H9 (cell line): ENCODE data around the gene FBXO10. TPM values are rescaled to one million over a fixed set of nuclear protein-coding genes. Genes with fewer than 3 reads are reported as not detected.

ENCODE experiments used
- DNase-seq: peaks from one replicate; pipeline ENCODE4 v3.0.0-alpha.2; 2017
- H2AFZ ChIP-seq: one replicate; pipeline ENCODE4 v1.6.1; 2013; ENCODE audit warnings: mild to moderate bottlenecking, low read length, control low read depth, moderate library complexity
- H2AK5ac ChIP-seq: 2 replicates; pipeline ENCODE4 v1.6.1; 2013; ENCODE audit warnings: low read length, control low read depth, mixed read lengths; ENCODE audit not compliant: insufficient read length
- H2BK120ac ChIP-seq: one replicate; pipeline ENCODE4 v1.6.1; 2013; ENCODE audit warnings: low read depth, mild to moderate bottlenecking, low read length, control low read depth, inconsistent platforms; ENCODE audit not compliant: poor library complexity, severe bottlenecking
- H2BK12ac ChIP-seq: 2 replicates; pipeline ENCODE4 v1.6.1; 2013; ENCODE audit warnings: low read length, control low read depth, mixed read lengths, low read depth; ENCODE audit not compliant: insufficient read length
- H2BK15ac ChIP-seq: 2 replicates; pipeline ENCODE4 v1.6.1; 2013; ENCODE audit warnings: low read depth, low read length, control low read depth
- H2BK20ac ChIP-seq: one replicate; pipeline ENCODE4 v1.6.1; 2013; ENCODE audit warnings: low read depth, mild to moderate bottlenecking, low read length, control low read depth, inconsistent platforms; ENCODE audit not compliant: poor library complexity, severe bottlenecking
- H2BK5ac ChIP-seq: 2 replicates; pipeline ENCODE4 v1.6.1; 2013; ENCODE audit warnings: low read length, control low read depth, mixed read lengths; ENCODE audit not compliant: insufficient read length
- H3K14ac ChIP-seq: 2 replicates; pipeline ENCODE4 v1.6.1; 2013; ENCODE audit warnings: low read length, control low read depth; ENCODE audit not compliant: insufficient read depth
- H3K18ac ChIP-seq: 2 replicates; pipeline ENCODE4 v1.6.1; 2013; ENCODE audit warnings: low read depth, mild to moderate bottlenecking, mixed read lengths, low read length, control low read depth; ENCODE audit not compliant: insufficient read length
- H3K23ac ChIP-seq: 2 replicates; pipeline ENCODE4 v1.6.1; 2013; ENCODE audit warnings: low read length, control low read depth, mixed read lengths, low read depth; ENCODE audit not compliant: insufficient read length
- H3K23me2 ChIP-seq: 2 replicates; pipeline ENCODE4 v1.6.1; 2013; ENCODE audit warnings: low read depth, mild to moderate bottlenecking, mixed read lengths, low read length, control low read depth; ENCODE audit not compliant: insufficient read length, poor library complexity, severe bottlenecking
- H3K27ac ChIP-seq: 2 replicates; pipeline ENCODE4 v1.5.1; 2013; ENCODE audit warnings: low read length, control low read depth, mixed read lengths, low read depth; ENCODE audit not compliant: insufficient read length
- H3K27me3 ChIP-seq: 2 replicates; pipeline ENCODE4 v1.6.1; 2013; ENCODE audit warnings: low read length, control low read depth, inconsistent platforms; ENCODE audit not compliant: insufficient read depth
- H3K4ac ChIP-seq: 2 replicates; pipeline ENCODE4 v1.6.1; 2013; ENCODE audit warnings: low read depth, mild to moderate bottlenecking, control low read depth, inconsistent platforms, low read length, moderate library complexity
- H3K4me1 ChIP-seq: 2 replicates; pipeline ENCODE4 v1.6.1; 2013; ENCODE audit warnings: low read length, control low read depth, inconsistent platforms; ENCODE audit not compliant: insufficient read depth
- H3K4me2 ChIP-seq: 2 replicates; pipeline ENCODE4 v1.6.1; 2013; ENCODE audit warnings: low read length, control low read depth, mixed read lengths; ENCODE audit not compliant: insufficient read length, insufficient read depth
- H3K56ac ChIP-seq: 2 replicates; pipeline ENCODE4 v1.6.1; 2013; ENCODE audit warnings: low read depth, mild to moderate bottlenecking, mixed read lengths, low read length, control low read depth; ENCODE audit not compliant: insufficient read length
- H3K79me1 ChIP-seq: 2 replicates; pipeline ENCODE4 v1.6.1; 2013; ENCODE audit warnings: low read depth, mild to moderate bottlenecking, moderate library complexity, low read length, control low read depth, inconsistent platforms; ENCODE audit not compliant: insufficient read depth, poor library complexity, severe bottlenecking
- H3K79me2 ChIP-seq: 2 replicates; pipeline ENCODE4 v1.6.1; 2013; ENCODE audit warnings: low read length, control low read depth, inconsistent platforms; ENCODE audit not compliant: insufficient read depth
- H3K9ac ChIP-seq: 2 replicates; pipeline ENCODE4 v1.6.1; 2013; ENCODE audit warnings: low read length, control low read depth, mixed read lengths; ENCODE audit not compliant: insufficient read length; ENCODE audit errors: extremely low read depth
- H3K9me3 ChIP-seq: one replicate; pipeline ENCODE4 v1.6.1; 2013; ENCODE audit warnings: low read depth, low read length, inconsistent platforms; ENCODE audit not compliant: control insufficient read depth
- H3T11ph ChIP-seq: one replicate; pipeline ENCODE4 v1.6.1; 2013; ENCODE audit warnings: mild to moderate bottlenecking, low read length, control low read depth, inconsistent platforms
- H4K20me1 ChIP-seq: one replicate; pipeline ENCODE4 v1.6.1; 2013; ENCODE audit not compliant: control insufficient read depth, insufficient read length, insufficient read depth
- H4K5ac ChIP-seq: 2 replicates; pipeline ENCODE4 v1.6.1; 2013; ENCODE audit warnings: low read depth, mild to moderate bottlenecking, mixed read lengths, low read length, control low read depth; ENCODE audit not compliant: insufficient read length
- H4K8ac ChIP-seq: replicated peaks from 2 replicates; pipeline ENCODE4 v1.6.1; 2013; ENCODE audit warnings: low read length, control low read depth, mixed read lengths, low read depth; ENCODE audit not compliant: insufficient read length
- H4K91ac ChIP-seq: 2 replicates; pipeline ENCODE4 v1.6.1; 2013; ENCODE audit warnings: low read depth, mild to moderate bottlenecking, moderate library complexity, mixed read lengths, low read length, control low read depth; ENCODE audit not compliant: insufficient read length
- H3K27ac Mint-ChIP-seq, 3 experiments: 2 replicates in 2 of 3; 3 replicates in 1 of 3; pipeline ENCODE4 v1.8.0; 2020 to 2021; ENCODE audit warnings: mixed read lengths in 3 of 3, mild to moderate bottlenecking in 1 of 3, moderate library complexity in 1 of 3
- H3K27me3 Mint-ChIP-seq: 2 replicates; pipeline ENCODE4 v1.8.0; 2021; ENCODE audit warnings: low read depth, mild to moderate bottlenecking, moderate library complexity, mixed read lengths
- H3K36me3 Mint-ChIP-seq, 3 experiments: 2 replicates in 2 of 3; 3 replicates in 1 of 3; pipeline ENCODE4 v1.8.0; 2020 to 2021; ENCODE audit warnings: low read depth in 3 of 3, mixed read lengths in 3 of 3; ENCODE audit not compliant: insufficient read depth in 1 of 3
- H3K4me1 Mint-ChIP-seq, 2 experiments: 2 replicates each; pipeline ENCODE4 v1.8.0; 2020; ENCODE audit warnings: mixed read lengths in 2 of 2
- H3K4me3 Mint-ChIP-seq, 2 experiments: 2 replicates in 1 of 2; 3 replicates in 1 of 2; pipeline ENCODE4 v1.8.0; 2020 to 2021; ENCODE audit warnings: mild to moderate bottlenecking in 2 of 2, mixed read lengths in 2 of 2, moderate library complexity in 1 of 2
- H3K9me3 Mint-ChIP-seq, 2 experiments: 2 replicates in 1 of 2; 3 replicates in 1 of 2; pipeline ENCODE4 v1.8.0; 2020; ENCODE audit warnings: mild to moderate bottlenecking in 2 of 2, mixed read lengths in 2 of 2, moderate library complexity in 1 of 2
- WGBS: extraction: QIAGEN DNeasy Blood & Tissue Kit; methylation state at CpG from one replicate; pipeline ENCODE4 v1.1.7; 2013; ENCODE audit warnings: missing lambda C conversion rate, low lambda C conversion rate, mixed read lengths; ENCODE audit not compliant: insufficient read length; ENCODE audit errors: extremely low coverage; 5-methylcytosine and 5-hydroxymethylcytosine counted together
- total RNA-seq: library from RNA; stranded (reverse); gene quantifications from 2 replicates; pipeline ENCODE4 v1.2.1, GENCODE V29; 2021
- TF ChIP-seq, protein P1 (sequence below): fragments of 200-600 bp; sonication (generic); conservative IDR thresholded peaks from 3 replicates; pipeline ENCODE4 v1.8.0; 2021; ENCODE audit warnings: antibody characterized with exemption, mild to moderate bottlenecking

The FBXO10 gene
- total RNA-seq, 1 experiment from 2014 or later = 16.8 TPM

DNA sequence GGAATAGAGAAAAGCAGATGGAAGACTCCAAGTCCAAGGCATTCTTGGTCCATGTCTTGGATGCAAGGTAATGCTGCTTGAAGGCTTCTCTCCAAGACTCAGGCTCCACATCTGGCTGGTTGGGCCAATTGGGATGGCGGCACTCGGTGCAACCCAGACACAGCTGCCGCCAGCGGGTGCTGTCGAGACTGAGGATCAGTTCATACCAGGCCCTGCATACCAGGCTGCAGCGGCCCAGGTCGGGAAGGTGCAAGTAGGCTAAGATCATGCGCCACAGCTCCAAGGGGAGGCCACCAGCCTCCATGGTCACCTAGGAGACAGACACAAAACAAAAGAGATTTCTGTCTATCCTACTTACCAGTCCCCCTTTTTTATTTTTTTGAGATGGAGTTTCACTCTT, 34.7 kb downstream of the FBXO10 start:
- no peaks in the 10 kb centered on the region for H3K27me3 ChIP-seq
- H3K36me3 Mint-ChIP-seq = peaks cover 14 to 45% (median 38%) of the 10 kb centered on the region in 3 experiments; a peak in 6 of 7 replicates
- H3K4me2 ChIP-seq = no peak overlapping the region
- no peak overlapping the region for H3K4me3 Mint-ChIP-seq
- H3K23ac ChIP-seq = no peak overlapping the region
- no peak overlapping the region for H4K91ac ChIP-seq
- no peak overlapping the region for H3K9ac ChIP-seq
- no peak overlapping the region for H2BK20ac ChIP-seq
- no peaks in the 10 kb centered on the region for H3K9me3 Mint-ChIP-seq
- no peak overlapping the region for H4K8ac ChIP-seq
- no peak overlapping the region for H3K18ac ChIP-seq
- no CpG with 5 or more reads among the region's 8 CpGs for WGBS
- no peaks in the 10 kb centered on the region for H3K27me3 Mint-ChIP-seq
- no peaks in the 10 kb centered on the region for H3K79me2 ChIP-seq
- no peak overlapping the region for H2AK5ac ChIP-seq
- TF ChIP-seq, protein P1, sequence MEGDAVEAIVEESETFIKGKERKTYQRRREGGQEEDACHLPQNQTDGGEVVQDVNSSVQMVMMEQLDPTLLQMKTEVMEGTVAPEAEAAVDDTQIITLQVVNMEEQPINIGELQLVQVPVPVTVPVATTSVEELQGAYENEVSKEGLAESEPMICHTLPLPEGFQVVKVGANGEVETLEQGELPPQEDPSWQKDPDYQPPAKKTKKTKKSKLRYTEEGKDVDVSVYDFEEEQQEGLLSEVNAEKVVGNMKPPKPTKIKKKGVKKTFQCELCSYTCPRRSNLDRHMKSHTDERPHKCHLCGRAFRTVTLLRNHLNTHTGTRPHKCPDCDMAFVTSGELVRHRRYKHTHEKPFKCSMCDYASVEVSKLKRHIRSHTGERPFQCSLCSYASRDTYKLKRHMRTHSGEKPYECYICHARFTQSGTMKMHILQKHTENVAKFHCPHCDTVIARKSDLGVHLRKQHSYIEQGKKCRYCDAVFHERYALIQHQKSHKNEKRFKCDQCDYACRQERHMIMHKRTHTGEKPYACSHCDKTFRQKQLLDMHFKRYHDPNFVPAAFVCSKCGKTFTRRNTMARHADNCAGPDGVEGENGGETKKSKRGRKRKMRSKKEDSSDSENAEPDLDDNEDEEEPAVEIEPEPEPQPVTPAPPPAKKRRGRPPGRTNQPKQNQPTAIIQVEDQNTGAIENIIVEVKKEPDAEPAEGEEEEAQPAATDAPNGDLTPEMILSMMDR = no peak
- no peak overlapping the region for H3K27ac Mint-ChIP-seq
- no peak overlapping the region for H3K14ac ChIP-seq
- H2AFZ ChIP-seq = no peak overlapping the region
- H3K9me3 ChIP-seq = no peaks in the 10 kb centered on the region
- H3K79me1 ChIP-seq = no peaks in the 10 kb centered on the region
- no peaks in the 10 kb centered on the region for H3K4me1 Mint-ChIP-seq
- H3K56ac ChIP-seq = no peak overlapping the region
- no peaks in the 10 kb centered on the region for H4K20me1 ChIP-seq
- H2BK15ac ChIP-seq = no peak overlapping the region
- H3K23me2 ChIP-seq = no peaks in the 10 kb centered on the region
- H3K27ac ChIP-seq = no peak overlapping the region
- no peak overlapping the region for H4K5ac ChIP-seq
- H2BK12ac ChIP-seq = no peak overlapping the region
- no peak overlapping the region for H3K4ac ChIP-seq
- no peak overlapping the region for H3T11ph ChIP-seq
- no peak for DNase-seq
- H2BK5ac ChIP-seq = no peak overlapping the region
- H2BK120ac ChIP-seq = no peak overlapping the region
- H3K4me1 ChIP-seq = no peaks in the 10 kb centered on the region
